GM21423 (cell line): ENCODE results near the gene HJV.
A peak's percentile ranks its signal among the peaks of the same experiment; 100 is the strongest.

Experiments
- ATAC-seq: cut with Tn5 transposase; IDR thresholded peaks from one replicate; pipeline ENCODE4 v1.9.1; 2021; ENCODE audit warnings: mild to moderate bottlenecking, moderate library complexity; ENCODE audit not compliant: unreplicated experiment

The HJV gene

GRCh38 chr1:146022403-146023127, 1.0 kb upstream of the HJV start:
- ATAC-seq, result no peak

- ATAC-seq, result no peak
Measured at GRCh38 chr1:146021050-146021445, 487 bp downstream of the HJV start.

DNA sequence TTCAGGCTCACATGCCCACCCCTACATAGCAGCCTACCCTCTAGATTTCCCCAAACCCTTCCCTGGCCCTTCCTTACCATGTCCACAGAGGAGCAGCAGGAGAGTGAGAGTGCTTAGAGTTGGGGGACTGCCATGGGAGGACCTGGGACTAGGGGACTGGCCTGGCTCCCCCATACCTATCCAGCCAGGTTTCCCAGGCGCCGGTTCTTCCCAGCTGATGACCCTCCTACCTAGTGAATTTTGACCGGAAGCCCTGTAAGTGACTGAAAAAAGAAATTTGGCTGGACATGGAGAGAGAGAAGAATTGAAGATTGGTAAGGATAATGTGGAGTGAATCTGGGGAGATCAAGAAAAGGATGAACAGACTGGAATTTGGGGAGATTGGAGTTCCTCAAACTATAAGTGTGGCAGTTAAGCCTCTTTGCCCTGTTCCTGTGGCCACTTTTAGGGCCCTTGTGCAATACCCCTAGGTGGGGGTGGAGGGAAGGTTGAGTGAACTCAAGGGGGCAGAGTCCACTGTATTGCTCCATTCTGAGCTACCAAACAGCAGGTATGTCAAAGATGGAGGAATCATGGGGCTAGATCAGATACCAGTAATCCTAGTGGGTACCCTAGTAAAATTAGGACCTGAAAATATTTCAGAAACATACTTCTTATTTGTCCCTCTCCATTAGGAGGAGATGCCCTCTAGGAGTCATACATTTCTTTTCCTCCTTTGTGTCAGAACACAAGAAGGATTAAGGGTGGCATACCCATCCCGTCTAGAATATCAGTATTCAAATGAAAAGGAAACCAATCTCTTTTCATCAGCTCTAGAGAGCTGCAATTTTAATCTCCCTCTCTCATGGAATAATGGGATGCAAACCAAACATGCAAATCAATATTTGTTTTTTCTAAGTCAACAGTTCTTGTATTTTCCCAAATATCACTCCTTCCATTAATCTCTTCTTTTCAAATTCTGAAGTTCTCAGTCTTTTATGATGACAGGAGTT, 1.2 kb downstream of the HJV start:
- ATAC-seq, result no peak

DNA sequence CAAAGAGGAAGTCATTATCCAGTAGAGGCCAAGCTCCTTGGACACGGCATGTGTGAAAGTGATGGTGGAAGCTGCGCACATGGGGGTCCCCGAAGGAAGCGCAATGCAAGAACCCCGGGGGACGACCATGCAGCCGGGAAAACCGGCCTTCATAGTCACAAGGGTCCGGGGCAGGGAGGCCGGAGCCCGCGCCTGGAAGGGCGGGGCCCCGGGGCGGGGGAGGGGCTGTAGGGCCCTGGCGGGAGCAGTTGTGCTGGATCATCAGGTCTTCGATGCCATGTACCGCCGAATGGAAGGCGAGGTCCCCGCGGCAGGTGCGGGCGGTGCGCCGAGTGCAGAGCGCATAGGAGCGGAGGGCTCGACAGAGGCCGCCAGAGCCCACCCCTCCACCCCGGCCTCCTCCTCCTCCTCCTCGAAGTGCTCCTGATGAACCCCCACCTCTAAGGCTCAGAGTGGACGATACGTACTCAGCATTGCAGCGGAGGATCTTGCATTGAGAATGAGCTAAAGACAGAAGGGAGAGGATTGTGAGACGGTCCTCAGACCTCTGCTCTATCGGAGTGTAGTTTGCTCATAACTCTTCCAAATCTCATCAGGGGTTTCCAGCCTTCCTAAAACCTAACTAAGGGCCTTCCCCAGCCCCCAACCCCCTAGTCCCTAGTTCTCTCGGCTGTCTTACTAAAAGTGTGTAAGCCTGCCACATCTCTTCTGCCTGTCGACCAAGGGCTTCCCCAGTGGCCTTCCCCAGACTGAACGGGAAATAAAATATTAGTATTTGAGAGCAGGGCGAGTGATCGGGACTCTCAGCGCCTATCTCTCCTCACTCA, 2.1 kb downstream of the HJV start:
- ATAC-seq, result no peak

DNA sequence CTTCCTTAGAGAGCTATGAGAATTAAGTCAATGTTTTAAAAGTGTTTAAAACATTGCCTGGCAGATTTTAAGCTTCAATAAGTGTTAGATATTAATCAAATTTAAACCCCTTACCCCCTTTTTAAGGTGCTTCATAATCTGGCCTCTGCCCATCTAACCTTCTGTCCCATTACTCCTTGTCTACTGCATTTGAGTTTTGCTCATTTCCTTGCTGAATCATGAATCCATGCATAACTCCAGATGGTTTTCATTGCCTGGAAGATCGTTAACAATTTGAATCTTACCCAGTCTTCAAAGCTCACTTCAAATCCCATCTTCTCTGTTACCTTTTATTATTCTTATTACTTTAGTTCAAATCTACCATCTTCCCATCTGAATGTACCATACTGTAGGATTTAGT, 4.6 kb downstream of the HJV start:
- ATAC-seq, result no peak

DNA sequence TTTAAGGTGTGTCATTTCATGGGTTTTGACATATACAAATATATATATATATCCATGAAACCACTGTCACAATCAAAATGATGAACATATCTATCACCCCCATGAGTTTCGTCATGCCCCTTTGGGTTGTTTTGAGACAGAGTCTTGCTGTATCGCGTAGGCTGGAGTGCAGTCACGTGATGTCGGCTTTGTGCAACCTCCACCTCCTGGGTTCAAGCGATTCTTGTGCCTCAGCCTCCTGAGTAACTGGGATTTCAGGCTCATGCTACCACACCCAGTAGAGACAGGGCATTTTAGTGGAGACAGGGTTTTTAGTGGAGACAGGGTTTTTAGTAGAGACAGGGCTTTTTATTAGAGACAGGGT, 8.0 kb downstream of the HJV start:
- no peak for ATAC-seq

GRCh38 chr1:146012703-146013558, 8.6 kb downstream of the HJV start:
- no peak for ATAC-seq

DNA sequence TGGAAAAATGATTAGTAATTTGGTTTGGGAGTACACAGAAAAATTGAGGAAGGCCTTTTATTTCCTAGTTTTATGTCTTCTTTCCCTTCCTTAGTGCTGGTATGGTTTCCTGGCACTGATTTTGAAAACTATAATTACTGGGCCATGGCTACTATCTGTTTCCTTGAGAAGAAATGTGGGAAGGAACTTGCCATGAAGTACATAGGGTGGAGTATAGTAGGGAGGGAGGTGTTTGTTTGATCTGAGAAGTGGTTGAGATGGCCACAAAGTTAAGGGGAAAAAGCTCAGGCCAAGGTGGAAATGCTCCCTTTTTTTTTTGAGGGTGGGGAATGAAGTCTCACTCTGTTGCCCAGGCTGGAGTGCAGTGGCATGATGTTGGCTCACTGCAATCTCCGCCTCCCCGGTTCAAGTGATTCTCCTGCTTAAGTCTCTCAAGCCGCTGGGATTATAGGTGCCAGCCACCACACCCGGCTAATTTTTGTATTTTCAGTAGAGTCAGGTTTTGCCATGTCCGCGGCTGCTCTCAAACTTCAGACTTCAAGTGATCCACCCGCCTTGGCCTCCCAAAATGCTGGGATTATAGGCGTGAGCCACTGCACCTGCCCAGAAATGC, 11.3 kb downstream of the HJV start:
- no peak for ATAC-seq

DNA sequence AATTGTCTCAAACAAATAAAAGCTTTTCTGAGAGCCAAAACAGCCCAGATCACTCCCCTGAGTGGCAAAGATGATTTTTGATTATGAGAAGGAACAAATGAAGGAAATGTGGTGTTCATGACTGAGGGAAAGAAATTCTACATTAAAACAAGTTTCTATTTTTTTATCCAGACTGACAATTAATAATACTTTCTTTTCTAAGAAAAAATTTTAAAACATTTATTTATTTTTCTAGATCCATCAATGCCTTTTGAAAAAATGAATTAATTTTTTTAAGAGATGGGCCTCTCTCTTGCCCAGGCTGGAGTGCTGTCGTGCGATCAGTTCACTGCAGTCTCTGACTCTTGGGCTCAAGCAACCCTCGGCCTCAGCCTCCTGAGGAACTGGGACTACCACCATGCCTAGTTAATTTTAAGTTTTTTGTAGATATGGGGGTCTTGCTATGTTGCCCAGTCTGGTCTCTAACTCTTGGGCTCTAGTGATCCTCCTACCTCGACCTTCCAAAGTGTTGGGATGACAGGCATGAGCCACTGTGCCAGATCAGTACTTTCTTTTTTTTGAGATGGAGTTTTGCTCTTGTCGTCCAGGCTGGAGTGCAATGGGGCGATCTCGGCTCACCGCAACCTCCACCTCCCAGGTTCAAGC, 13.9 kb downstream of the HJV start:
- ATAC-seq, result no peak

DNA sequence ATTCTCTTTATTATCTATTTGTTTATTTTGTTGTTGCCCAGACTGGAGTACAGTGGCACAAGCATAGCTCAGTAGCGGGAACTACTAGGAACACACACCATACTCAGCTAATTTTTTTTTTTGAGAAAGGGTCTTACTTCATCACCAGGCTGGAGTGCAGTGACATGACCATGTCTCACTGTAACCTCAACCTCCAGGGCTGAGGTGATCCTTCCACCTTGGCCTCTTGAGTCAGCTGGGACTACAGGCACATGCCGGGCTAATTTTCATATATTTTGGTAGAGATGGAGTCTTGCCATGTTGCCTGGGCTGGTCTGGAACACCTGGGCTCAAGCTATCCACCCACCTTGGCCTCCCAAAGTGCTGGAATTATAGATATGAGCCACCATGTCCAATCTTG, 19.8 kb downstream of the HJV start:
- ATAC-seq, result no peak

GRCh38 chr1:145999321-146000024, 22.1 kb downstream of the HJV start:
- no peak for ATAC-seq

GRCh38 chr1:145997718-145998023, 23.9 kb downstream of the HJV start:
- no peak for ATAC-seq

DNA sequence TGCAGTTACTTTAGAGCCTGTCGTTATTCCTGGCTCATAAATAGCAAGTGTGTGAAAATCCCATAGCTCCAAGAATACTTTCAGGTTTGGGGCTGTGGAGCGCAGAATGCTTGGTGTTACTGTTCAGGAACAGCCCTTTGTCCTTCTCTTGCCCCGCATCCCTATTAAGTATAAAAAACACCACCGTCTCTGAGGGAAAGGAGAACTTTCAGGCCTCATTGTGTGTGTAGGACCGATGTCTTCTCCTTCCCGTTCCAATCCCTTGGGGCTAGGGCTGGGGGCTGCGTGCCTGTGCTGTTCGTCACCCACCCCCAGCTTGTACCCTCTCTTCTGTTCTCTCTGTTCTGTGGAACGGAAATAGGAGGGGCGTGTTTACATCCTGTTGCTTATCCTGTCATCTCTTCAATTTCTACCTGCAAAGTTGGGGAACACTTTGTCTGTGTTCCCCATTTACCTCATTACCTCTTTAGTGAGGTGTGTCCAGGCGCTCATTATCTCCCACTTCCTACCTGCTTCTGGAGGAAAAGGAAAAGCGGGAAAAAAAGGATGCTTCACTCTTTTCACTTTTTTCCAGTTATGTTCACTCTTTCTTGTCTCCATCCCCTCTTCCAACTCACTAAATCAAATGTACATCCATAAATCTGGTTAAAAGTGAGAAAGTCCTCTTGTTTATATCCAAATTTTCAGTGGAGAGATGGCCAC, 24.4 kb downstream of the HJV start:
- ATAC-seq, result peak; percentile 29

- peak; percentile 87 for ATAC-seq
Measured at GRCh38 chr1:145996433-145997015, 25.0 kb downstream of the HJV start, which contains the start of gene TXNIP. TXNIP (minus strand) TSS chr1:145996579; CDS start chr1:145996266, 313 bp downstream.

GRCh38 chr1:145995964-145996432, 25.5 kb downstream of the HJV start:
- ATAC-seq, result no peak

DNA sequence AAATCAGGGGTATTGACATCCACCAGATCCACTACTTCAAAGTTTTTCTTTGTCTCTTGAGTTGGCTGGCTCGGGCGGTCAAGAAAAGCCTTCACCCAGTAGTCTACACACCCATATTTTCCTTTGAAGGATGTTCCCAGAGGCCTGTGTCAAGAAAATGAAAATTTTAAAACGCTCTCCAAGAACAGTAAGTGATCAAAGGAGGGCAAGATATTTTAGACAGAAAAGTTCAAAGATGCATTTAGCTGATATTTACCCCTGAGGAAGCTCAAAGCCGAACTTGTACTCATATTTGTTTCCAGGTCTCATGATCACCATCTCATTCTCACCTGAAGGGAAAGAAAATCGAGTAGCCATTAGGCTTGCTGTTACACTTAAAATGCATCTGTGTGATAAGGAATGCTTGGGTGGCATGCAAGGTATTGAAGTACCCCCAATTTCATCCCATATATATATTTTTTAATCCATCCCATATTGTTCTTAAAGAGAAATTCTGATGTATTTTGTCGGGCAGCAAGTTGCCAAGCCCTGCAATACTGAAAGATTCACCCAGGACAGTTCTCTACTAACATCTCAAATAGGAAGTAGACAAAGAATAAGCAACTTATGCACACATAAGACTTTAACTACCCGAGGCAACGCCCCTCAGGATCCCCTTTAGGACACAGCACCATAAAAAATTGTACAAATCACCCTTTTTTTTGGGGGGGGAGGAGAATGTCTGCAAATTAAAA, 26.2 kb downstream of the HJV start:
- ATAC-seq, result no peak
